Measurements from ENCODE around the gene ALDH8A1. TPM values are rescaled to one million over a fixed set of nuclear protein-coding genes. Genes with fewer than 3 reads are reported as not detected.

Gene ALDH8A1
- total and polyA plus RNA-seq, 11 donors = 0.08 to 0.63 (median 0.23) TPM; not detected in 2

GRCh38 chr6:134896910-134897309 lies 53.0 kb downstream of the ALDH8A1 start:
- Histone ChIP-seq H3K36me3 (no peaks in the 10 kb centered on the region), H3K9me3 (peaks cover 0 to 7% (median 0%) of the 10 kb centered on the region in 12 donors), H3K27me3 (no peaks in the 10 kb centered on the region), H3K4me1 (no peaks in the 10 kb centered on the region), H3K4me3 (no peak overlapping the region), H3K27ac (no peak overlapping the region)
- DNase-seq (no peak), ATAC-seq (no peak)
- intact Hi-C loops (cut with DNase I) = no loop called here
- TF ChIP-seq, protein P1, sequence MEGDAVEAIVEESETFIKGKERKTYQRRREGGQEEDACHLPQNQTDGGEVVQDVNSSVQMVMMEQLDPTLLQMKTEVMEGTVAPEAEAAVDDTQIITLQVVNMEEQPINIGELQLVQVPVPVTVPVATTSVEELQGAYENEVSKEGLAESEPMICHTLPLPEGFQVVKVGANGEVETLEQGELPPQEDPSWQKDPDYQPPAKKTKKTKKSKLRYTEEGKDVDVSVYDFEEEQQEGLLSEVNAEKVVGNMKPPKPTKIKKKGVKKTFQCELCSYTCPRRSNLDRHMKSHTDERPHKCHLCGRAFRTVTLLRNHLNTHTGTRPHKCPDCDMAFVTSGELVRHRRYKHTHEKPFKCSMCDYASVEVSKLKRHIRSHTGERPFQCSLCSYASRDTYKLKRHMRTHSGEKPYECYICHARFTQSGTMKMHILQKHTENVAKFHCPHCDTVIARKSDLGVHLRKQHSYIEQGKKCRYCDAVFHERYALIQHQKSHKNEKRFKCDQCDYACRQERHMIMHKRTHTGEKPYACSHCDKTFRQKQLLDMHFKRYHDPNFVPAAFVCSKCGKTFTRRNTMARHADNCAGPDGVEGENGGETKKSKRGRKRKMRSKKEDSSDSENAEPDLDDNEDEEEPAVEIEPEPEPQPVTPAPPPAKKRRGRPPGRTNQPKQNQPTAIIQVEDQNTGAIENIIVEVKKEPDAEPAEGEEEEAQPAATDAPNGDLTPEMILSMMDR (IDR thresholded peaks at IDR 0.05) = no peak
- no peak for TF ChIP-seq POLR2A (IDR thresholded peaks at IDR 0.05)
- WGBS, 4 donors = 86 to 94% (median 91%) methylated on average over 2 of the region's 2 CpGs

DNA sequence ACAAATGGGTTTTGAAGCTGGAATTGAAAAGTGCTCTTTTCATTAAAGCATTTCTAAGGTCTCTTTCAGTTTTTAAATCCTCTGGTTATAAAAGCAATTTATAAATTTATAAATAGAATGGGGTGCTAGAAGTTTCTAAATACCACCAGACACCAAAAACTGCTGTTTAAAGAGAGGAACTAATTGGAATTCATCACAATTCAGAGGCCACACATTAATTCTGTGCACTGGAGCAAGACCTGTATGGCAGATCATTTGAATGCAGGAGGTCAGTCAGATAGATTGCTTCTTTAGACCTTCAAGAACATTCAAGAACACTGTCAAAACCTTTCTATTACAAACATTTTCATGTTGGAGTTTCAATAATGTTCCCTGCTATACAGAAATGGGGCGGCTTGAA lies 55.1 kb downstream of the ALDH8A1 start:
- ATAC-seq (no peak), DNase-seq (no peak)
- no peaks in the 10 kb centered on the region for H3K4me1 ChIP-seq
- no peaks in the 10 kb centered on the region for H3K27me3 ChIP-seq
- TF ChIP-seq, protein P1 (IDR thresholded peaks at IDR 0.05) = no peak
- no peak for TF ChIP-seq POLR2A (IDR thresholded peaks at IDR 0.05)
- WGBS, 4 donors = 91 to 100% (median 98%) methylated on average over 1 of the region's 1 CpG
- no peaks in the 10 kb centered on the region for H3K36me3 ChIP-seq
- no peak overlapping the region for H3K4me3 ChIP-seq
- intact Hi-C loops (cut with DNase I) = no loop called here
- peaks cover 0 to 8% (median 0%) of the 10 kb centered on the region in 12 donors for H3K9me3 ChIP-seq
- no peak overlapping the region for H3K27ac ChIP-seq

DNA sequence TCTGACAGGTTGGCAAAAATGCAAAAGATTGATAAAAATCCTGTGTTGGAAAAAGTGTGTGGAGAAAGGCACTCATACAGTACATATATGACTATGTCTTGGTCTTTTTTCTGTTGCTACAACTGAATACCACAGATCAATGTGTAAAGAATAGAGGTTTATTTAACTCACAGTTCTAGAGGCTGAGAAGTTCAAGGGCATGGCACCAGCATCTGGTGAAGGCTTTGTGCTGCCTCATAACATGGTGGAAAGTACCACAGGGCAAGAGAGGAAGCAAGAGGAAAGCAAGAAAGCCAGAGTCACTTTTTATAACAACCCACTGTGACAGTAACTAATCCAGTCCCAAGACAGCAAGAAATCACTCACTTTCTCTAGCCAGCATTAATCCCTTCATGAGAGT lies 57.5 kb downstream of the ALDH8A1 start:
- DNase-seq = no peak
- intact Hi-C loops (cut with DNase I) = no loop called here
- H3K27me3 ChIP-seq = no peaks in the 10 kb centered on the region
- ATAC-seq = no peak
- no peak overlapping the region for H3K27ac ChIP-seq
- H3K4me3 ChIP-seq = no peak overlapping the region
- no peaks in the 10 kb centered on the region for H3K36me3 ChIP-seq
- H3K4me1 ChIP-seq = no peaks in the 10 kb centered on the region
- H3K9me3 ChIP-seq = peaks cover 0 to 8% (median 0%) of the 10 kb centered on the region in 12 donors
- TF ChIP-seq POLR2A (IDR thresholded peaks at IDR 0.05) = no peak
- TF ChIP-seq, protein P1 (IDR thresholded peaks at IDR 0.05) = no peak

GRCh38 chr6:134891633-134892032 lies 58.3 kb downstream of the ALDH8A1 start:
- Histone ChIP-seq H3K4me1 (no peaks in the 10 kb centered on the region), H3K27me3 (no peaks in the 10 kb centered on the region), H3K27ac (no peak overlapping the region), H3K4me3 (no peak overlapping the region), H3K36me3 (no peaks in the 10 kb centered on the region), H3K9me3 (peaks cover 0 to 8% (median 0%) of the 10 kb centered on the region in 12 donors)
- no peak for DNase-seq
- no peak for TF ChIP-seq POLR2A (IDR thresholded peaks at IDR 0.05)
- TF ChIP-seq, protein P1 (IDR thresholded peaks at IDR 0.05) = no peak
- no peak for ATAC-seq
- intact Hi-C loops (cut with DNase I) = no loop called here
